ENCODE data around the gene SLC38A11.

The SLC38A11 gene

GRCh38 chr2:164847291-164847690 lies 108.0 kb downstream of the SLC38A11 start:
- no peak for TF ChIP-seq ZFP3 (CRISPR knock-in tag; IDR thresholded peaks at IDR 0.05)
- no peak for TF ChIP-seq OSR1 (CRISPR knock-in tag; IDR thresholded peaks at IDR 0.05)
- TF ChIP-seq CSDC2 (CRISPR knock-in tag; IDR thresholded peaks at IDR 0.05) = no peak
- TF ChIP-seq CREB5 (CRISPR knock-in tag; IDR thresholded peaks at IDR 0.05; ENCODE audit: low read depth) = no peak
- no peak for TF ChIP-seq ZNF8 (CRISPR knock-in tag; IDR thresholded peaks at IDR 0.05)
- TF ChIP-seq PPARA (CRISPR knock-in tag; IDR thresholded peaks at IDR 0.05; ENCODE audit: borderline replicate concordance) = no peak
- TF ChIP-seq POU6F1 (CRISPR knock-in tag; IDR thresholded peaks at IDR 0.05; ENCODE audit: borderline replicate concordance, low read depth) = no peak
- no peak for TF ChIP-seq ZC3H10 (CRISPR knock-in tag; IDR thresholded peaks at IDR 0.05)
- TF ChIP-seq RARB (CRISPR knock-in tag; IDR thresholded peaks at IDR 0.05) = no peak
- no peak for TF ChIP-seq ESRRG (CRISPR knock-in tag; IDR thresholded peaks at IDR 0.05)
- no peak for TF ChIP-seq GLIS3 (CRISPR knock-in tag; IDR thresholded peaks at IDR 0.05)
- TF ChIP-seq CSRNP3 (CRISPR knock-in tag; IDR thresholded peaks at IDR 0.05) = no peak
- TF ChIP-seq, protein P1, sequence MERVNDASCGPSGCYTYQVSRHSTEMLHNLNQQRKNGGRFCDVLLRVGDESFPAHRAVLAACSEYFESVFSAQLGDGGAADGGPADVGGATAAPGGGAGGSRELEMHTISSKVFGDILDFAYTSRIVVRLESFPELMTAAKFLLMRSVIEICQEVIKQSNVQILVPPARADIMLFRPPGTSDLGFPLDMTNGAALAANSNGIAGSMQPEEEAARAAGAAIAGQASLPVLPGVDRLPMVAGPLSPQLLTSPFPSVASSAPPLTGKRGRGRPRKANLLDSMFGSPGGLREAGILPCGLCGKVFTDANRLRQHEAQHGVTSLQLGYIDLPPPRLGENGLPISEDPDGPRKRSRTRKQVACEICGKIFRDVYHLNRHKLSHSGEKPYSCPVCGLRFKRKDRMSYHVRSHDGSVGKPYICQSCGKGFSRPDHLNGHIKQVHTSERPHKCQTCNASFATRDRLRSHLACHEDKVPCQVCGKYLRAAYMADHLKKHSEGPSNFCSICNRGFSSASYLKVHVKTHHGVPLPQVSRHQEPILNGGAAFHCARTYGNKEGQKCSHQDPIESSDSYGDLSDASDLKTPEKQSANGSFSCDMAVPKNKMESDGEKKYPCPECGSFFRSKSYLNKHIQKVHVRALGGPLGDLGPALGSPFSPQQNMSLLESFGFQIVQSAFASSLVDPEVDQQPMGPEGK (CRISPR knock-in tag; IDR thresholded peaks at IDR 0.05; ENCODE audit: borderline replicate concordance) = no peak
- no peak for TF ChIP-seq ISL1 (CRISPR knock-in tag; IDR thresholded peaks at IDR 0.05)
- TF ChIP-seq TCF4 (CRISPR knock-in tag; IDR thresholded peaks at IDR 0.05; ENCODE audit: borderline replicate concordance) = no peak
- no peak for TF ChIP-seq ARNTL (CRISPR knock-in tag; IDR thresholded peaks at IDR 0.05; ENCODE audit: borderline replicate concordance, low read depth)
- TF ChIP-seq TOX (CRISPR knock-in tag; IDR thresholded peaks at IDR 0.05; ENCODE audit: borderline replicate concordance) = no peak
- ATAC-seq = no peak

GRCh38 chr2:164846276-164846675 lies 109.0 kb downstream of the SLC38A11 start:
- no peak for ATAC-seq
- no peak for TF ChIP-seq ZFP30 (CRISPR knock-in tag; IDR thresholded peaks at IDR 0.05)

Measured in SK-N-SH treated with all-trans-retinoic acid at 6 μM for 48 hours (cell line).